AG04450 (cell line): ENCODE results near the gene PTPN9. TPM values are rescaled to one million over a fixed set of nuclear protein-coding genes. Genes with fewer than 3 reads are reported as not detected.

Source experiments
- CTCF ChIA-PET: fragments of 300-600, 350-600 bp; formaldehyde crosslinking; extraction: SDS; loops from one replicate; lab custom pipeline; 2022; ENCODE audit warnings: antibody characterized with exemption, inconsistent platforms; lab: Charles Lee
- POLR2A ChIA-PET: fragments of 350-600 bp; formaldehyde crosslinking; extraction: SDS; loops from one replicate; lab custom pipeline; 2021; ENCODE audit warnings: antibody characterized with exemption, inconsistent platforms; lab: Yijun Ruan, JAX
- DNase-seq: peaks from one replicate; pipeline ENCODE4 v3.0.0-alpha.2; 2011; ENCODE audit warnings: low read depth, low spot score
- H3K27ac ChIP-seq: one replicate; pipeline ENCODE4 v1.5.1; 2012; ENCODE audit warnings: low read depth, low read length, control low read depth
- H3K27me3 ChIP-seq: one replicate; pipeline ENCODE4 v1.6.0; 2012; ENCODE audit warnings: low read length; ENCODE audit not compliant: control insufficient read depth, insufficient read depth
- H3K4me3 ChIP-seq: 2 replicates; pipeline ENCODE4 v1.5.1; 2011; ENCODE audit warnings: mild to moderate bottlenecking, low read depth, low read length, control low read depth
- H3K9me3 ChIP-seq: 2 replicates; pipeline ENCODE4 v1.5.1; 2012; ENCODE audit warnings: low read length; ENCODE audit not compliant: control insufficient read depth, insufficient read depth
- polyA plus RNA-seq: library from polyadenylated mRNA; depleted of rRNA; stranded (reverse); fragments of >200 nt; gene quantifications from 2 replicates; pipeline ENCODE4 v1.2.3, GENCODE V29; 2011
- TF ChIP-seq, protein P1 (sequence below): IDR thresholded peaks from 2 replicates; pipeline ENCODE4 v1.5.1; 2011; ENCODE audit warnings: low read depth, low read length, control low read depth, inconsistent platforms

Gene PTPN9
- polyA plus RNA-seq, 1 experiment = 49.6 TPM

DNA sequence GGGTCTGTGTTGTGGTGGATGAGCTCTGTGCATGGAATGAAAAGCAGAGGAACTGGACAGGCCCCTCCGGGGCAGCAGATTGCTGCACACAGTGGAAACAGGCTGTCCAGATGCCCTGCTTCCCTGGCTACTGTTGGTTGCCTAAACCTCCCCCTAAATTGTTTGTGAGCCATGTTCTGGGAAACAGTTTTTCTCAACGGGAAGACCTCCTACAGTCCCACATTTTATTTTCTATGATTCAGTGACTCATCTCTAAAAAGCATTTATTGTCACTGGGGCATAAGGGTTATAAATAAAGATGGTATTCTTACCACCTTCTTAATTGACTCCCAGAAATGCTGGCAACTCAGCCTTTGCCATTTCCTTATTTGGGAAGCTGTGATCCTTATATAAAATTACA is 20.3 kb upstream of the PTPN9 start:
- Histone ChIP-seq H3K27ac (no peak overlapping the region), H3K9me3 (no peaks in the 10 kb centered on the region), H3K27me3 (no peaks in the 10 kb centered on the region), H3K4me3 (no peak overlapping the region)
- TF ChIP-seq, protein P1, sequence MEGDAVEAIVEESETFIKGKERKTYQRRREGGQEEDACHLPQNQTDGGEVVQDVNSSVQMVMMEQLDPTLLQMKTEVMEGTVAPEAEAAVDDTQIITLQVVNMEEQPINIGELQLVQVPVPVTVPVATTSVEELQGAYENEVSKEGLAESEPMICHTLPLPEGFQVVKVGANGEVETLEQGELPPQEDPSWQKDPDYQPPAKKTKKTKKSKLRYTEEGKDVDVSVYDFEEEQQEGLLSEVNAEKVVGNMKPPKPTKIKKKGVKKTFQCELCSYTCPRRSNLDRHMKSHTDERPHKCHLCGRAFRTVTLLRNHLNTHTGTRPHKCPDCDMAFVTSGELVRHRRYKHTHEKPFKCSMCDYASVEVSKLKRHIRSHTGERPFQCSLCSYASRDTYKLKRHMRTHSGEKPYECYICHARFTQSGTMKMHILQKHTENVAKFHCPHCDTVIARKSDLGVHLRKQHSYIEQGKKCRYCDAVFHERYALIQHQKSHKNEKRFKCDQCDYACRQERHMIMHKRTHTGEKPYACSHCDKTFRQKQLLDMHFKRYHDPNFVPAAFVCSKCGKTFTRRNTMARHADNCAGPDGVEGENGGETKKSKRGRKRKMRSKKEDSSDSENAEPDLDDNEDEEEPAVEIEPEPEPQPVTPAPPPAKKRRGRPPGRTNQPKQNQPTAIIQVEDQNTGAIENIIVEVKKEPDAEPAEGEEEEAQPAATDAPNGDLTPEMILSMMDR = no peak
- no peak for DNase-seq
- POLR2A ChIA-PET = no interaction called here
- CTCF ChIA-PET = interaction anchor here (0.7 kb wide), 1 partner anchor 130 kb away, joined by 3 read pairs; no protein-coding TSS in a partner anchor

DNA sequence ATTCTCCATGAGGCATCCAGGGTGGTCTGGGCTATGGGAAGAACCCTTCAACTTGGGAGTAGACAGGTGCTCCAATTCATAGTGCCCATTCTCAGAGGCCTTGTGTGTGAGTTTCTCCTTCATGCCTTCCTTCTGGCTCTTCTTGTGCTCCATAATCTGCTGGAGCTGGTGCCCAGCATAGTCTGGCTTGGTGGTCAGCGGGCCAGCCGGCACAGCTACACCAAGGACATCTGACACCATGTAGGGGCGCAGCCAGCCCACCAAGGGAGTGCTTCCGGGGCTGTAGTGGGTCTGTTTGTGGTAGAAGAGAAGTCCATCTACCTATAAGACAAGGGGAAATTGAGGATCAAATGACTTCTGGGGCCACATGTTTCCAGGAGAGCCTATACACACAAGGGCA is 19.2 kb upstream of the PTPN9 start:
- Histone ChIP-seq H3K27me3 (no peaks in the 10 kb centered on the region), H3K4me3 (no peak overlapping the region), H3K27ac (no peak overlapping the region), H3K9me3 (no peaks in the 10 kb centered on the region)
- no peak for DNase-seq
- TF ChIP-seq, protein P1 = no peak
- CTCF ChIA-PET = interaction anchor here (0.7 to 2.0 kb wide), 6 partner anchors 8 to 204 kb away, joined by 3 to 7 read pairs (median 3); no protein-coding TSS in a partner anchor
- POLR2A ChIA-PET = no interaction called here

DNA sequence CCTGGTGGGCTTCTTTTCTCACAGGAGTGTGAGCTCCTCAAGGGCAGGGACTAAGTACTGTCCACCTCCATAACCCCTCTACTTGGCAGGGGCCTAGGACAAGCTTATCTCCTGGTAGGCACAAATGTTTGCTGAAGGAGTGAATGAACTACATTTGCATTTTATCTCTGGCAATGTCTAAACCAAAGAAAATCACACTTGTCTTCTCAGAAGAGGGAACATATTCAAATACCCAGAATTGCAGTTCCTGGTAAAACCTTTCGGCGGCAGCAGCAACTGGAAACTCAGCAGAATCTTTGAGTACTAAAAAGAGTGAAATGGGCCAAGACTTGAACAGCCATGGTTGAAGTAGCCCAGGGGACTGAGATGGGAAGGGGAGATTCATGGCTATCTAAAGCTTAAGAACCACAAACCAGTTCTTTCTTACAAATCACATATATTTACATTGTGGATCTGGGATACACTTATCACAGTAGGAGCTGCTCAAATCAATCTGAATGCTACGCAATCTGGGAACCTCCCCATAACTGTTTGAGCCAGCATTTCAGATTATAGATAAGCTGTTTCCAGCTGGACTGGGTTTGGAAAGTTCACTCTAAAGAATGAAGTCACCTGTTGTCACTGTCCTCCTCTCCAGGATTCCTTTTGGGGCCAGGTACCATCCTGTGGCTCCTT is 18.7 kb upstream of the PTPN9 start:
- DNase-seq = no peak
- no peaks in the 10 kb centered on the region for H3K27me3 ChIP-seq
- no peak overlapping the region for H3K4me3 ChIP-seq
- H3K27ac ChIP-seq = no peak overlapping the region
- H3K9me3 ChIP-seq = no peaks in the 10 kb centered on the region
- TF ChIP-seq, protein P1 = peak; percentile 42
- ChIA-PET CTCF (interaction anchor here (0.7 to 2.0 kb wide), 8 partner anchors 9 to 204 kb away, joined by 3 to 7 read pairs (median 3); no protein-coding TSS in a partner anchor), POLR2A (interaction anchor here (0.5 kb wide), 1 partner anchor 8 kb away, joined by 4 read pairs; no protein-coding TSS in a partner anchor)

DNA sequence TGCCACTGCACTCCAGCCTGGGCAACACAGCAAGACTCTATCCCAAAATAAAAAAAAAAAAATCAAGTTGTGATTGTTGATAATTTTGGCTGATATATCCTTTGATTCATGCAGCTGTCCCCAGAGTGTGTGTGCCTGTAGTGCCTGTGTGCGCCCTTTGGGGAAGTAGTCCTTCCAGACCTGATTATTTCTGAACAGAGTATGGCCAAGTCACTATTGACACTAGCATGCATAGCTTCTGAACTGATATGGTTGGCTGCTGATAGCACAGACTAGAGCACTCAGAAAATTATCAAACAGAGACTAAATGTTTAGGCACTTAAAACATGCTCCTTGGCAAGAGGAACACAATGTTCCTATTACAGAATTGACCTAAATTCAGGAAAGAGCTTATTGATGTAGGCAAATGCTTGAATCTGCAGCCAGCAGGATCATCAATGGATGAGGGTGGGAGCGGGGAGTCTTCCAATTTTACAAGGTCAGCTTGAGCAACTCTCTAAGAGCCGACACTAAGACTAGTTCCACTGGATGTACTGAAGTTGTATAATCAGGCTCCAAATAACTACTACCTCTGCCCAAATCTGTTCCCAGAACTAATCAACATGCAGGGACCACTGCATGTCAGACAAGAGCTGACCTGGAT is 17.7 kb upstream of the PTPN9 start:
- DNase-seq = no peak
- TF ChIP-seq, protein P1 = no peak
- no peak overlapping the region for H3K27ac ChIP-seq
- ChIA-PET CTCF (interaction anchor here (0.5 to 2.0 kb wide), 6 partner anchors 10 to 205 kb away, joined by 3 to 7 read pairs (median 3); no protein-coding TSS in a partner anchor), POLR2A (no interaction called here)
- no peaks in the 10 kb centered on the region for H3K9me3 ChIP-seq
- no peak overlapping the region for H3K4me3 ChIP-seq
- no peaks in the 10 kb centered on the region for H3K27me3 ChIP-seq

DNA sequence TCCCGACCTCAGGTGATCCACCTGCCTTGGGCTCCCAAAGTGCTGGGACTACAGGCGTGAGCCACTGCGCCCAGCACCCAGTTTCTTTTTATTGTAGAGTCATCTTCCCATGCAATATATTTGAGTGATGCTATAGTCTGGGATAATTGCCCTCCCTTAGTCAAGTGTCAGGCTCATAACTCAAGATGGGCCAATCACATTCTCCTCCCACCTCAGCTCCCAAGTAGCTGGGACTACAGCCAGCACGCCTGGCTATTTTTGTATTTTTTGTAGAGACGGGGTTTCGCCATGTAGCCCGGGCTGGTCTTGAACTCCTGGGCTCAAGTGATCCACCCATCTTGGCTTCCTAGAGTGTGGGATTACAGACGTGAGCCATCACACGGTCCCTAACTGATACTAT is 15.2 kb upstream of the PTPN9 start:
- Histone ChIP-seq H3K4me3 (no peak overlapping the region), H3K9me3 (no peaks in the 10 kb centered on the region), H3K27me3 (no peaks in the 10 kb centered on the region), H3K27ac (no peak overlapping the region)
- DNase-seq = no peak
- ChIA-PET CTCF (interaction anchor here (1.3 kb wide), 1 partner anchor 207 kb away, joined by 3 read pairs; no protein-coding TSS in a partner anchor), POLR2A (no interaction called here)
- TF ChIP-seq, protein P1 = no peak
